IMR-90 (cell line): Measurements from ENCODE around the gene SPINK4.

Experiments used
- ELK1 ChIP-seq: fragments of 150-350 bp; IDR thresholded peaks from 2 replicates; pipeline ENCODE4 v1.6.1; 2016; ENCODE audit warnings: low read depth, mild to moderate bottlenecking, low read length, moderate library complexity, borderline replicate concordance
- POLR2A ChIP-seq: IDR thresholded peaks from 2 replicates; pipeline ENCODE4 v1.6.1; 2012; ENCODE audit warnings: mild to moderate bottlenecking, low read depth, low read length
- RFX5 ChIP-seq: IDR thresholded peaks from 2 replicates; pipeline ENCODE4 v1.8.0; 2012; ENCODE audit warnings: low read depth, mild to moderate bottlenecking, low read length, moderate library complexity
- TF ChIP-seq, protein P1 (sequence below): conservative IDR thresholded peaks from 2 replicates; pipeline ENCODE4 v1.5.1; 2012; ENCODE audit warnings: mild to moderate bottlenecking, low read depth, low read length, improper control_type of control experiment

DNA sequence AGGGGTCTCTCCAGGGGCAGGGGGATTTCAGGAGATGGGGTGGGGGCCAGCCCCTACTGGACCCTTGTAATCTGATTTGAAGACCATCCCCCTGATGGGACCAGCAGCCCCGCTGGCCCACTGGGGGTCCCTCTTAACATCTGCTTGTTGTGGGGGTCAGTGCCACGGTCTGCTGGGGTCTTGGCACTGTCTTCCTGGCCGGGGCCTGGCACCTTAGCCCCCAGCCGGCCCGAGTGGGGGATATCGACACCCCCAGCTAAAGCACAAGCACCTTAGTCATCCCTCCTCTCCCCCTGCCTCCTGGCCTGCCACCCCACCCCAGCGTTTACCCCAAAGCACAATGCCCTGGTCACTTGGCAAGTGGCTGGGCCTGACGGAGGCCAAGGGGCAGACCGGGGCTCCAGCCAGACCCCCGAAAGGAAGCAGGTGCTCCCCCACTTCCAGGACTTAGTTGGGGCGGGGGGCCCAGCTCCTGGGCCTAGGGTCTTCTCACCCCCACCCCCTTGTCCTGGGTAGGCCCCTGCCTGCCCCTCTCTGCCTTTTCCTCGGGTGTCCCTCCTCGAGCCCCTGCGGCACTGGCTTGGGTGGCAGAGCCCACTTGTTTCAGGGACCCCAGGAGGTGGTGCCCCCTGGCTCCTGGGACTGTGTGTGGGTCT lies 49.0 kb downstream of the SPINK4 start:
- TF ChIP-seq, protein P1, sequence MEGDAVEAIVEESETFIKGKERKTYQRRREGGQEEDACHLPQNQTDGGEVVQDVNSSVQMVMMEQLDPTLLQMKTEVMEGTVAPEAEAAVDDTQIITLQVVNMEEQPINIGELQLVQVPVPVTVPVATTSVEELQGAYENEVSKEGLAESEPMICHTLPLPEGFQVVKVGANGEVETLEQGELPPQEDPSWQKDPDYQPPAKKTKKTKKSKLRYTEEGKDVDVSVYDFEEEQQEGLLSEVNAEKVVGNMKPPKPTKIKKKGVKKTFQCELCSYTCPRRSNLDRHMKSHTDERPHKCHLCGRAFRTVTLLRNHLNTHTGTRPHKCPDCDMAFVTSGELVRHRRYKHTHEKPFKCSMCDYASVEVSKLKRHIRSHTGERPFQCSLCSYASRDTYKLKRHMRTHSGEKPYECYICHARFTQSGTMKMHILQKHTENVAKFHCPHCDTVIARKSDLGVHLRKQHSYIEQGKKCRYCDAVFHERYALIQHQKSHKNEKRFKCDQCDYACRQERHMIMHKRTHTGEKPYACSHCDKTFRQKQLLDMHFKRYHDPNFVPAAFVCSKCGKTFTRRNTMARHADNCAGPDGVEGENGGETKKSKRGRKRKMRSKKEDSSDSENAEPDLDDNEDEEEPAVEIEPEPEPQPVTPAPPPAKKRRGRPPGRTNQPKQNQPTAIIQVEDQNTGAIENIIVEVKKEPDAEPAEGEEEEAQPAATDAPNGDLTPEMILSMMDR = no peak
- TF ChIP-seq RFX5 (no peak), POLR2A (no peak), ELK1 (no peak)
